GM19395 (cell line): ENCODE data around the gene ZFAND3.
"Not testable (repeated sequence)": the region's sequence is repeated elsewhere in the genome, so short reads cannot be mapped to it uniquely, and the experiment has no call there.

Experiments
- ATAC-seq: cut with Tn5 transposase; IDR thresholded peaks from one replicate; pipeline ENCODE4 v1.9.1; 2021; ENCODE audit warnings: mild to moderate bottlenecking, moderate library complexity; ENCODE audit not compliant: unreplicated experiment

The ZFAND3 gene

DNA sequence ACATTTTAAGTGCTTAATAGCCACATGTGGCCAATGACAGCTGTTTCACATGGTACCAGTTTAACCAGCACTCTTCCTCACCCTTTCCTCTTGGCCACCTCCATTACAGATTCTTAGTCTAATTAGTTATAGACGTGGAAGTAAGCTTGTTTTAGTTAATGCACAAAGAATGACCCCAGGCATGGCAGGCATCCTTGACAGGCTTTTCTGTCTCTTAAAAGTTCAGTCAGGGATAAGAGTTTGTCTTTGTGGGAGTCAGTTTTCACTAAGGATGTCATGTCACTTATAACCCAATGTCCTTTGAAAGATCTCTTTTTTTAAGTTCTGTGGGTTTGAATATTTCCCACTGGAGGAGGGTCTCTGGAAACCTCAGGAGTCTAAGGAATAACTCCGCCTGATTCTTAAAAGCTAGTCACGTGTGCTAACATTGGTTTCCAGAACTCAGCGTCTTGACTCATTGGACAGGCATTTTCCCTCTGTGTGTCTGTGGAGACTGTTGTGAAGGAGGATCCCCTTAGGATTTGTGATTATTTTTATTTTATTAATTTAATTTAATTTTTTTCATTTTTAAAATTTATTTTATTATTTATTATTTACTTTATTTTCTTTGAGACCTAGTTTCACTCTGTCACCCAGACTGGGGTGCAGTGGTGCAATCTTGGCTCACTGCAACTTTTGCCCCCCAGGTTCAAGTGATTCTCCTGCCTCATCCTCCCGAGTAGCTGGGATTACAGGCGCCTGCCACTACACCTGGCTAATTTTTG is 171.4 kb downstream of the ZFAND3 start:
- ATAC-seq, result no peak

GRCh38 chr6:37992749-37993148 is 173.2 kb downstream of the ZFAND3 start:
- ATAC-seq, result no peak

DNA sequence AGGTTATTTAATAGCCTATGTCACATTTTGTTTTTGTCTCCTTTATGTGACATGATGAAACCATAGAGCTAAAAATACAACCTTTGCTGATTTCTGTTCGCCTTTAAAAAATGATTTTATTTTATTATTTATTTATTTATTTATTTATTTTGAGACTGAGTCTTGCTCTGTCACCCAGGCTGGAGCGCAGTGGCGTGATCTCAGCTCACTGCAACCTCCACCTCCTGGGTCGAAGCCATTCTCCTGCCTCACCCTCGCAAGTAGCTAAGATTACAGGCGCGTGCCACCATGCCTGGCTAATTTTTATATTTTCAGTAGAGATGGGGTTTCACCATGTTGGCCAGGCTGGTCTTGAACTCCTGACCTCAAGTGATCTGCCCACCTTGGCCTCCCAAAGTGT is 173.7 kb downstream of the ZFAND3 start:
- not testable (repeated sequence) for ATAC-seq

- no peak for ATAC-seq
These were observed 174.1 kb downstream of the ZFAND3 start for GRCh38 chr6:37993596-37993995.

DNA sequence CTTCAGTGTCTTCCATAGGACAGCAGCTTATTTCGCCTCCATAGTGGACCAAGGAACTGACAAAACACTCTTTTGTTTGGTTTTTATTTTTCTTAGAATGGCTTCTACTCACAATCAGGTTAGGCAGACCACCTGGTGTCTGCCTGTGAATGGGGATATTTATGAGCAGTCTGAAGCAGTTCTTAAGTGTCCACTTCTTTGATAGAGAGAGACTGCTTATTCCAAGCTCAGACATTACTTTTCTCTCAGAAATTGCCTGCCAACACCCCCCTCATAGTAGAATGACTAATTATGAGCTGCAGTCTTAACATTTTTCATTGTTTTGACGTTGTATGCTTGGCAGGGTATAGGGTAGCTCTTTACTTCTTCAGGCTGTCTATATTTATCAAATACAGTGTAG is 174.7 kb downstream of the ZFAND3 start:
- no peak for ATAC-seq

- no peak for ATAC-seq
These were observed 178.8 kb downstream of the ZFAND3 start for GRCh38 chr6:37998366-37998765.

GRCh38 chr6:38001386-38001785 is 181.9 kb downstream of the ZFAND3 start:
- no peak for ATAC-seq

- no peak for ATAC-seq
These were observed 185.4 kb downstream of the ZFAND3 start for GRCh38 chr6:38004908-38005307.

DNA sequence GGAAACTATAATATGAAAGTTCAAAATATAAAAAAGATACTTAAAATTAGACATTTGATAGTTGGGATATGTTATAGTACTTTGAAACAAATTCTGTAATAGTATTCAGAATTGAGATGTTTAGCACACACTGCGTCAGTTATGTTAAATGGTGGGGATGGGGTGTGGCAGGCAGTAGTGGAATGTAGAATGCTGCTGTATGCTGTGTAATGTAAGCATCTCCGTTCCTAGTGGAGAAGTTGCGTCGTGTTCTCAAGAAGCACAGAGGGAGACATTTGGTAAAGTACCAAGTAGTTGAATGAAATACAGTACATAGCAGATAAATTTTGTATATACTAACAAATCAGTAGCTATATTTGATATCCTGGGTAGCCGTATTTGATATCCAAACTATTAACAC is 192.4 kb downstream of the ZFAND3 start:
- no peak for ATAC-seq

- ATAC-seq, result no peak
These were observed 193.0 kb downstream of the ZFAND3 start for GRCh38 chr6:38012573-38012972.

GRCh38 chr6:38015341-38015740 is 195.8 kb downstream of the ZFAND3 start:
- ATAC-seq, result no peak

DNA sequence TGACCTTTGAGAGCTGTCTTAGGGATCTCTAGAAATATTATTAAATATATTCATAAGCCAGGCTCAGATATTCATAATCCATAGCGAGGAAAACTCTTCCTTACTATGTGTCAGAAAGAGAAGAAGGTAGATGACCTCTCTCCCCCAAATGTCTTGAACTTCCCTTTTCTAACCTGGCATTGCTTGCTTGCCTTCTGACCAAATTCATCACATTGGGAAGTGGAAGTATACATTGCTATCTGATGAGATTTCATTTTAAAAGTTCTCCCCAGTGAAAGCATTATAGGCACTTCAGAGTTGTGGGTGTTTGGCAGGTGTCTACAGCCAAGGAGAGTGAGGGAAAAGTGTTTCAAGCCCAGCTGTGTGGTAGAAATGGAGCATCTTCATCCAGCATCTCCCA is 197.3 kb downstream of the ZFAND3 start:
- ATAC-seq, result no peak

GRCh38 chr6:38018755-38019165 is 199.2 kb downstream of the ZFAND3 start:
- no peak for ATAC-seq

DNA sequence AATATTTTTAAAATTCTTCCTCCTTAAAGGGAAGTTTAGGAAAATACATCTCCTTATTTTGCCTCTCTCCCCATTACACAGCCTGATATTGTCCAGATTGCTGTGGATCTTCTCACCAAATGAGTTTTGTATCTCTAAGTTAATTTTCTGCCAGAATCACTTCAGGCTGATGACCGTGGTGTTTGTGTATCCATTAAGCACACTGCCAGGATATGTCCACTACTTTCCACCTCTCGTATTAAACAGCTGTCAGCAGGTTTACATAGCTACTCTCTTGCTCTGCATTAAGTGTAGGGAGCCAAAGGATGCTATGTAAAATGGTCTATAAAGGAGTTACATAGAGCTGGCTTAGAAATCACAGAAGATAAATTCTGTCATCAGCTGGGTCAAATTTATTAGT is 201.1 kb downstream of the ZFAND3 start:
- no peak for ATAC-seq

DNA sequence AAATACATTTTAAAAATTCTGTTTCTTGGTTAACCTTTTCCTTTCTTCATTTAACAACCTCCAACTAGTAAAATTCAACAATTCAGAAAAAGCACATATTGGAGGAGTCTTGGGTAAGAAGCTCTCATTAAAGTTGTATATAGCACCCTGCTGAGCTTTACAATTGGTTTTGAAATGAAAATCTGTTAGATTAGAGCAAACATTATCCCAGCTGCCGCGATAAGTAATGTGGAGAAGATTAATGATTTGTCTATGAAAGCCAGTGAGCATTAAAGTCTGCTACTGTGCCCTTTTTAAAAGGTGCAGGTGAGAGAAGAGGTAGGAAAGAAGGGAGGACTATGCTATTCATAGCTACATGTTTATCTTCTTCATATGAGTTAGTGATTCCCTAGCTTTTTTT is 201.5 kb downstream of the ZFAND3 start:
- ATAC-seq, result no peak

GRCh38 chr6:38021571-38021970 is 202.0 kb downstream of the ZFAND3 start:
- no peak for ATAC-seq

DNA sequence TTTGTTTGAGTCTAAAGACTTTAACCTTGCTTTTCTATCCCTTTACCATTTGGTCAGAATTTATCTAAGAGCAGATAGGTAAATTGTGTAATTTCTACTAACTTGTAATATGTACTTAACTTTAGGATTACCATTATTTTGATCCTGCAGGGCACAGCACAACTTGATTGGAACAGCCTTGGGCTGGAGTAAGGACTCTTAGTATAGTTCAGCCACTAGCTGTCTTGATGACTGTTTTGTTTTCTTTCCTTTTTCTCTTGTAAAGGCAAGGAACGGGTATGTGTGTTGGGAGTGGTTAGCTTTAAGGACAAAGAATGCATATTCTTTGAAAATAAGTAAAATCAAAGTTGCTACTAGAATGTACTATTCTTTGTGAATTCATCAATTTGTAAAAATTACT is 203.2 kb downstream of the ZFAND3 start:
- ATAC-seq, result no peak

DNA sequence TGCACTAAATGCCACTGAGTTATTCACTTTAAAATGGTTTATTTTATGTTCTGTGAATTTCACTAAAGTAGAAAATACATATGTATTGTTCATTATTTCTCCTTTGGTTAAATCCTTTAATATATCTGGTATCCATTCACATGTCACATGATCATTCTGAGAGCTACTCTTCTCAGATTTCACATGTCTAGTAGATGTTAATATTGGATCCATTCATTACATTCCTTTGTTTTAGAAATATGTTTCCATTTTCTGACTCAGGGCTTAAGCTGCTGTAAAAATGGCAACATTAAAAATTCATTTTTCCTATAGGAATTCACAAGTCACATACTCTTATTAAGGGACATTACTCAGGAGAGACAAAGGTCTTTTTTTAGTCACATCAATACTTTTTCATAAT is 205.4 kb downstream of the ZFAND3 start:
- no peak for ATAC-seq

DNA sequence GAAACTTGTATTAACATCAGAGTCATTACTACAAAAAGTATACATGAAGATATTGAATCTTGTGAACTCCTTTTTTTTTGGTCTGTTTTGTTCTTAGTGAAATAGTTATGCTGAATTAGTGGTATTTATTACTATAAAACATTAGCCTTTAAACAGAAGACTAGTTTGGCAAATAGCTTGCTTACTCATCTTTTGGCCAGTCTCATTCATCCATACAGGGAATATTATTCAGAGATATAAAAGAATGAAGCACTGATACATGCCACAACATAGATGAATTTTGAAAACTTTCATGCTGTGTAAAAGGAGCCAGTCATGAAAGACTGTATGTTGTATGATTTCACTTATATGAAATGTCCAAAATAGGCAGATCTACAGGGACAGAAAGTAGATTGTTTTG is 205.9 kb downstream of the ZFAND3 start:
- ATAC-seq, result no peak

DNA sequence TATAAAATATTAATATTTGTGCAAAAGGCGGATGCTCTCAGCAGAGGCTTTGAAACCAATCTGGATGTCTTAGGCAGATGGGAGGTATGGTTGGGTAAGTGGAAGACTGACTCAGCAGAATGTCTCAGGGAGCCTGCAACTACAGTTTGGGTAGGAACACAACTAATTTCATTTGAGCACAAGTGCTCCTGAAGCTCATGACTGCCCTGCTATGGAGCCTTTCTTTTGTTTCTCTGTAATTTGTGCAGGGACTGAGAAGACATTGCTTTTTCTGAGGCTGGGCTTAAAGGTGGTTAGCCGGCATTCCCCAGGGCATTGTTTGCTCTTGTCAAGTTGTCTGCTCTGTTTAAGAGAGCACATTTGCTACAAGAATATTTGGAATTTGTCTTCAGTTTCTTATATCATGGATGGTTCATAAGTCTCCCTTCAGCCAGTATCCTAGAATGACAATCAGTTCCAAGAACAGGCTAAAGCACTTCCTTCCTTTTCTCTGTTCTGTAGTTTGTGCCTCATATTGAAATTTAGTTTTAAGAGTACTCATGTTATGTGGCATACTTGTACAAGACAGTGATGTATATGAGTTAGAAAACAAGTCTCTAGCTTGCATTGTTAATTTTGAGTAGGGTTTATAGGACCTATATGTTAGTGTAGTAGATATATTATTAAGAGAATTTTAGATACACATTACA is 208.3 kb downstream of the ZFAND3 start:
- no peak for ATAC-seq

GRCh38 chr6:38030380-38030779 is 210.9 kb downstream of the ZFAND3 start:
- ATAC-seq, result no peak

- no peak for ATAC-seq
These were observed 213.3 kb downstream of the ZFAND3 start for GRCh38 chr6:38032797-38033196.
